Aorta (tissue), 5 donors: Measurements from ENCODE around the gene NOP14. TPM values are rescaled to one million over a fixed set of nuclear protein-coding genes. Genes with fewer than 3 reads are reported as not detected.
A peak's percentile ranks its signal among the peaks of the same experiment; 100 is the strongest.

ENCODE experiments used
- ATAC-seq: fragments of 200-7000 bp; cut with Tn5 transposase; one replicate; pipeline ENCODE4 v1.9.1; 2022; ENCODE audit warnings: moderate library complexity; ENCODE audit not compliant: low FRiP score
- DNase-seq, 2 donors: peaks; one replicate each; pipeline ENCODE4 v3.0.0-alpha.2; 2020
- H3K27ac ChIP-seq, 2 donors: one replicate each; pipeline ENCODE4 v1.5.1; 2013; ENCODE audit warnings: low read length in 2 of 2, mild to moderate bottlenecking in 2 of 2, moderate library complexity in 2 of 2, control low read depth in 1 of 2, inconsistent platforms in 1 of 2, low read depth in 1 of 2
- H3K27me3 ChIP-seq, 2 donors: one replicate each; pipeline ENCODE4 v1.6.1; 2013; ENCODE audit warnings: control low read depth in 1 of 2, low read length in 1 of 2, mild to moderate bottlenecking in 1 of 2, moderate library complexity in 1 of 2; ENCODE audit not compliant: insufficient read depth in 2 of 2, control insufficient read depth in 1 of 2
- H3K36me3 ChIP-seq, 2 donors: one replicate each; pipeline ENCODE4 v1.6.1; 2013; ENCODE audit warnings: control low read depth in 1 of 2, low read length in 1 of 2, mild to moderate bottlenecking in 1 of 2; ENCODE audit not compliant: insufficient read depth in 2 of 2, control insufficient read depth in 1 of 2
- H3K4me1 ChIP-seq, 2 donors: one replicate each; pipeline ENCODE4 v1.6.1; 2013; ENCODE audit warnings: low read length in 2 of 2, control low read depth in 1 of 2, mild to moderate bottlenecking in 1 of 2, moderate library complexity in 1 of 2; ENCODE audit not compliant: insufficient read depth in 2 of 2, control insufficient read depth in 1 of 2
- H3K4me3 ChIP-seq, 2 donors: one replicate each; pipeline ENCODE4 v1.5.1; 2013; ENCODE audit warnings: low read length in 2 of 2, control low read depth in 1 of 2, mild to moderate bottlenecking in 1 of 2
- H3K9me3 ChIP-seq: one replicate; pipeline ENCODE4 v1.6.1; 2013; ENCODE audit warnings: mild to moderate bottlenecking, low read length; ENCODE audit not compliant: control insufficient read depth
- WGBS, 2 donors: extraction: QIAGEN DNeasy Blood & Tissue Kit; methylation state at CpG; one replicate each; pipeline ENCODE4 v1.1.7; 2013; 5-methylcytosine and 5-hydroxymethylcytosine counted together
- intact Hi-C, 2 donors: fragments of 100-400 bp; cut with DNase I; formaldehyde crosslinking; loops; one replicate each; pipeline versions ENCODE4 v1.14.2 to v1.15.0; 2022
- long read RNA-seq, 2 donors: library from polyadenylated mRNA; unstranded; transcript quantifications; one replicate each; pipeline ENCODE4 v2.0.0, GENCODE V29; 2020 to 2021
- polyA plus RNA-seq, 2 donors: library from polyadenylated mRNA; stranded (reverse); fragments of 200-250 nt; gene quantifications; one replicate each; pipeline ENCODE4 v1.2.3, GENCODE V29; 2013
- total RNA-seq, 2 donors: library from RNA; stranded (reverse); fragmentation: NEBNext Ultra II Directional; extraction: Animal tissue kit (Norgen Biotek cat#: 25700); gene quantifications; one replicate each; pipeline ENCODE4 v1.2.1, GENCODE V29; 2021
- donor health status: healthy with polysubstance abuse.
- donor health status: Bipolar disorder and iron deficiency.
- donor health status: DM: no; HTN: no; CAD: no.
- donor health status: DM: no; HTN: no; CAD: no.
- donor health status: DM: yes; HTN: yes; CAD: no.

NOP14 gene
- total RNA-seq (10 to 100 TPM; 15.0 to 15.5 TPM), polyA plus RNA-seq (1 to 10 TPM; 8.0 to 8.5 TPM)
- long read RNA-seq, donor 1, transcript NOP14-203 (18 exons, 3,538 nt) = major isoform, 12 of 24 reads
- long read RNA-seq, donor 1, partial matches to known transcripts = 6 of 24 reads
- long read RNA-seq, donor 1, other reads (novel, unspliced or antisense) = 5 of 24 reads
- long read RNA-seq, donor 2, partial matches to known transcripts = 1 of 8 reads
- long read RNA-seq, donor 2, other reads (novel, unspliced or antisense) = 6 of 8 reads

- H3K27ac ChIP-seq = peak within 1 kb of the TSS; percentile 12 to 60
- H3K27me3 ChIP-seq = no peaks in the 10 kb centered on the region
- H3K9me3 ChIP-seq = no peaks in the 10 kb centered on the region
- H3K4me1 ChIP-seq = no peaks in the 10 kb centered on the region
- WGBS, 2 donors = 0 to 1% methylated on average over 88 to 105 of the region's 105 CpGs
- no peaks in the 10 kb centered on the region for H3K36me3 ChIP-seq
- ATAC-seq = peak; percentile 100
- peak within 1 kb of the TSS; percentile 45 to 80 for H3K4me3 ChIP-seq
- peak; percentile 99 to 100 for DNase-seq
- intact Hi-C loops = loop anchor here in 1 of 2 donors (5.0 to 10.0 kb wide), 2 partner anchors 71 to 201 kb away; no protein-coding TSS in a partner anchor
These were observed at the start of gene NOP14, which contains the start of gene GRK4 for GRCh38 chr4:2963175-2963965. NOP14 (minus strand) TSS chr4:2963406; CDS start chr4:2963319, 87 bp downstream. GRK4 (plus strand) TSS chr4:2963571; CDS start chr4:2964071, 500 bp downstream.

- Histone ChIP-seq H3K27ac (no peak overlapping the region), H3K4me1 (peaks cover 0 to 2% of the 10 kb centered on the region in 2 donors), H3K36me3 (no peaks in the 10 kb centered on the region)
These were observed 48.4 kb upstream of the NOP14 start for GRCh38 chr4:3011456-3012220.

GRCh38 chr4:3010998-3011397, 47.8 kb upstream of the NOP14 start:
- Histone ChIP-seq H3K27ac (no peak overlapping the region), H3K27me3 (no peaks in the 10 kb centered on the region), H3K4me1 (peaks cover 0 to 2% of the 10 kb centered on the region in 2 donors), H3K9me3 (no peaks in the 10 kb centered on the region), H3K4me3 (no peak overlapping the region), H3K36me3 (no peaks in the 10 kb centered on the region)
- intact Hi-C loops = no loop called here
- 66 to 68% methylated on average over 5 of the region's 5 CpGs for WGBS, 2 donors
- DNase-seq = no peak
- peak; percentile 52 for ATAC-seq

More at GRCh38 chr4:3011456-3012220, 48.4 kb upstream of the NOP14 start:
- ATAC-seq (no peak), DNase-seq (no peak)
- no peaks in the 10 kb centered on the region for H3K9me3 ChIP-seq
- intact Hi-C loops = no loop called here
- WGBS, 2 donors = 92% methylated on average over 17 of the region's 17 CpGs
- H3K27me3 ChIP-seq = no peaks in the 10 kb centered on the region
- H3K4me3 ChIP-seq = no peak overlapping the region

- Histone ChIP-seq H3K4me3 (no peak overlapping the region), H3K9me3 (no peaks in the 10 kb centered on the region), H3K4me1 (peaks cover 0 to 2% of the 10 kb centered on the region in 2 donors), H3K27ac (peak overlapping the region in 1 of 2 donors; percentile 32), H3K36me3 (no peaks in the 10 kb centered on the region), H3K27me3 (no peaks in the 10 kb centered on the region)
- DNase-seq = no peak
- intact Hi-C loops = no loop called here
- no peak for ATAC-seq
- whole genome bisulfite sequencing, 2 donors = 53 to 66% methylated on average over 2 of the region's 2 CpGs
These were observed 47.4 kb upstream of the NOP14 start for GRCh38 chr4:3010577-3010976.

- no peak for DNase-seq
- H3K4me3 ChIP-seq = no peak overlapping the region
- intact Hi-C loops = no loop called here
- ATAC-seq = no peak
- peaks cover 0 to 2% of the 10 kb centered on the region in 2 donors for H3K4me1 ChIP-seq
- H3K27ac ChIP-seq = no peak overlapping the region
- H3K27me3 ChIP-seq = no peaks in the 10 kb centered on the region
- 89 to 90% methylated on average over 7 of the region's 7 CpGs for WGBS, 2 donors
- H3K9me3 ChIP-seq = no peaks in the 10 kb centered on the region
- H3K36me3 ChIP-seq = no peaks in the 10 kb centered on the region
These were observed 46.2 kb upstream of the NOP14 start for GRCh38 chr4:3009422-3009821.

- Histone ChIP-seq H3K4me1 (peaks cover 0 to 2% of the 10 kb centered on the region in 2 donors), H3K27ac (no peak overlapping the region), H3K27me3 (no peaks in the 10 kb centered on the region), H3K36me3 (no peaks in the 10 kb centered on the region), H3K9me3 (no peaks in the 10 kb centered on the region), H3K4me3 (no peak overlapping the region)
- 93 to 97% methylated on average over 2 of the region's 2 CpGs for WGBS, 2 donors
- ATAC-seq (no peak), DNase-seq (no peak)
- intact Hi-C loops = no loop called here
These were observed 44.5 kb upstream of the NOP14 start for GRCh38 chr4:3007724-3008123.

- intact Hi-C loops = no loop called here
- DNase-seq (no peak), ATAC-seq (no peak)
- no peaks in the 10 kb centered on the region for H3K9me3 ChIP-seq
- H3K27me3 ChIP-seq = no peaks in the 10 kb centered on the region
- H3K4me3 ChIP-seq = no peak overlapping the region
- WGBS, 2 donors = 97 to 98% methylated on average over 4 of the region's 4 CpGs
- no peaks in the 10 kb centered on the region for H3K4me1 ChIP-seq
- no peak overlapping the region for H3K27ac ChIP-seq
- no peaks in the 10 kb centered on the region for H3K36me3 ChIP-seq
These were observed 33.2 kb upstream of the NOP14 start for GRCh38 chr4:2996415-2996814.

- WGBS, 2 donors = 75 to 78% methylated on average over 4 of the region's 4 CpGs
These were observed 32.5 kb upstream of the NOP14 start for GRCh38 chr4:2995546-2996265.

More at GRCh38 chr4:2995546-2996265, 32.5 kb upstream of the NOP14 start:
- Histone ChIP-seq H3K27ac (no peak overlapping the region), H3K36me3 (no peaks in the 10 kb centered on the region), H3K27me3 (no peaks in the 10 kb centered on the region), H3K4me1 (no peaks in the 10 kb centered on the region), H3K9me3 (no peaks in the 10 kb centered on the region), H3K4me3 (no peak overlapping the region)
- no peak for ATAC-seq
- intact Hi-C loops = no loop called here
- DNase-seq = no peak
